HepG2 (cell line): ENCODE measurements around the gene CFI. TPM values are rescaled to one million over a fixed set of nuclear protein-coding genes. Genes with fewer than 3 reads are reported as not detected.

Experiments
- ATAC-seq: fragments of 200-7000 bp; cut with Tn5 transposase; 3 replicates; pipeline ENCODE4 v1.9.1; 2020; ENCODE audit warnings: mild to moderate bottlenecking, moderate library complexity
- BruUV-seq: library from RNA; stranded (reverse); fragments of 400-500 nt; replicated peaks from 2 replicates; lab custom pipeline; 2021; lab: Mats Ljungman, UMichigan
- CTCF ChIA-PET: fragments of 300-600 bp; formaldehyde crosslinking; extraction: SDS; loops from one replicate; lab custom pipeline; 2021; ENCODE audit warnings: low total read pairs, inconsistent platforms, low intra/inter-chr PET ratio; lab: Yijun Ruan, JAX
- POLR2A ChIA-PET: fragments of 350-600 bp; sonication (Branson Sonifier 250); formaldehyde crosslinking; loops from one replicate; lab custom pipeline; 2020; ENCODE audit warnings: antibody characterized with exemption, inconsistent platforms; lab: Yijun Ruan, JAX
- DNase-seq: peaks from one replicate; pipeline ENCODE4 v3.0.0-alpha.2; 2015; ENCODE audit warnings: low spot score
- FAIRE-seq: peaks from 3 replicates; lab custom pipeline; 2011; peaks lifted over from hg19 to GRCh38; lab: Jason Lieb, UNC
- H2AFZ ChIP-seq: one replicate; pipeline ENCODE4 v1.6.1; 2011; ENCODE audit warnings: low read length, inconsistent platforms
- H3K27ac ChIP-seq: fragments of 300-600 bp; 3 replicates; pipeline ENCODE4 v1.8.0; 2011; ENCODE audit warnings: mixed run types, mild to moderate bottlenecking, mixed read lengths, low read length, inconsistent platforms; ENCODE audit not compliant: insufficient read depth; ENCODE audit errors: extremely low read length
- H3K27me3 ChIP-seq, 2 experiments: fragments of 200-600 bp in 1 of 2; 2 replicates in 1 of 2; 3 replicates in 1 of 2; pipeline versions ENCODE4 v1.6.0 to v1.8.0; 2011; ENCODE audit warnings: low read length in 2 of 2, mild to moderate bottlenecking in 2 of 2, moderate library complexity in 2 of 2, inconsistent platforms in 1 of 2; ENCODE audit not compliant: insufficient read depth in 2 of 2, control insufficient read depth in 1 of 2
- H3K36me3 ChIP-seq, 2 experiments: fragments of 200-600 bp in 1 of 2; replicated peaks in 1 of 2; 2 replicates in 1 of 2; 3 replicates in 1 of 2; pipeline versions ENCODE4 v1.5.1 to v1.8.0; 2011; ENCODE audit warnings: low read length in 2 of 2, inconsistent platforms in 1 of 2; ENCODE audit not compliant: insufficient read depth in 2 of 2, control insufficient read depth in 1 of 2
- H3K4me1 ChIP-seq: 2 replicates; pipeline ENCODE4 v1.5.1; 2012; ENCODE audit warnings: low read length, inconsistent platforms; ENCODE audit not compliant: insufficient read depth
- H3K4me2 ChIP-seq: 2 replicates; pipeline ENCODE4 v1.6.0; 2011; ENCODE audit warnings: low read depth, low read length, inconsistent platforms
- H3K4me3 ChIP-seq, 3 experiments: fragments of 200-600 bp in 1 of 3; sonication (generic), shearing (Covaris generic) in 1 of 3; replicated peaks in 1 of 3; 2 replicates each; pipeline ENCODE4 v1.5.1; 2011 to 2016; ENCODE audit warnings: low read length in 3 of 3, inconsistent platforms in 2 of 3, low read depth in 2 of 3, mild to moderate bottlenecking in 2 of 3, control low read depth in 1 of 3, mixed read lengths in 1 of 3; ENCODE audit not compliant: insufficient read depth in 1 of 3
- H3K79me2 ChIP-seq: one replicate; pipeline ENCODE4 v1.6.1; 2011; ENCODE audit warnings: low read length, inconsistent platforms; ENCODE audit not compliant: insufficient read depth
- H3K9ac ChIP-seq: 2 replicates; pipeline ENCODE4 v1.6.0; 2011; ENCODE audit warnings: mild to moderate bottlenecking, low read depth, low read length, inconsistent platforms; ENCODE audit not compliant: insufficient read depth
- H3K9me3 ChIP-seq: 2 replicates; pipeline ENCODE4 v1.5.1; 2012; ENCODE audit warnings: mild to moderate bottlenecking, low read length
- H4K20me1 ChIP-seq: 2 replicates; pipeline ENCODE4 v1.6.0; 2011; ENCODE audit warnings: inconsistent platforms, mild to moderate bottlenecking, low read length, moderate library complexity; ENCODE audit not compliant: insufficient read depth
- KLF12 ChIP-seq: sonication (generic); formaldehyde crosslinking; IDR thresholded peaks from 2 replicates; pipeline ENCODE4 v1.4.0; 2020; ENCODE audit warnings: missing genetic modification reagents, borderline replicate concordance
- NFIC ChIP-seq: IDR thresholded peaks from 2 replicates; pipeline ENCODE4 v1.6.1; 2012; ENCODE audit warnings: mild to moderate bottlenecking, low read length, inconsistent platforms
- TAF1 ChIP-seq: sonication (generic); formaldehyde crosslinking; IDR thresholded peaks from 2 replicates; pipeline ENCODE4 v1.4.0; 2020; ENCODE audit warnings: missing genetic modification reagents
- ZBTB10 ChIP-seq: sonication (generic); formaldehyde crosslinking; IDR thresholded peaks from 2 replicates; pipeline ENCODE4 v1.4.0; 2020; ENCODE audit warnings: missing genetic modification reagents, borderline replicate concordance
- ZNF788 ChIP-seq: sonication (generic); formaldehyde crosslinking; IDR thresholded peaks from 2 replicates; pipeline ENCODE4 v1.5.0; 2020; ENCODE audit warnings: mild to moderate bottlenecking, missing genetic modification reagents, borderline replicate concordance
- WGBS: methylation state at CpG from one replicate; pipeline ENCODE4 v1.1.6; 2017; ENCODE audit warnings: low lambda C conversion rate; 5-methylcytosine and 5-hydroxymethylcytosine counted together
- in situ Hi-C: cut with HindIII; loops from 2 replicates; pipeline ENCODE4 v1.10.0; 2017; ENCODE audit warnings: low pct_unique_long_range_greater_than_20kb; ENCODE audit not compliant: extremely low pct_ligation_motif_present
- intact Hi-C: fragments of 100-400 bp; cut with micrococcal nuclease; formaldehyde crosslinking; loops from one replicate; pipeline ENCODE4 v1.10.0; 2022; ENCODE audit not compliant: unreplicated experiment
- polyA plus RNA-seq, 8 experiments: library from polyadenylated mRNA; depleted of rRNA in 3 of 8; stranded (reverse) in 7 of 8; unstranded in 1 of 8; fragments of >200 nt; fragmentation: Illumina TruSeq in 4 of 8; extraction: Trizol in 4 of 8; gene quantifications; 2 replicates each; pipeline versions ENCODE4 v1.2.1 to v1.2.3, GENCODE V29; 2011 to 2016; ENCODE audit warnings: low read depth in 4 of 8, missing spikeins in 1 of 8, mixed read lengths in 1 of 8; ENCODE audit not compliant: insufficient read depth in 1 of 8
- total RNA-seq, 5 experiments: library from RNA; depleted of rRNA; stranded (reverse); fragments of >200 nt; fragmentation: Illumina TruSeq; extraction: Trizol; gene quantifications; 2 replicates each; pipeline ENCODE4 v1.2.3, GENCODE V29; 2016; ENCODE audit warnings: low read depth in 1 of 5
- TF ChIP-seq, protein P1 (sequence below): sonication (generic); formaldehyde crosslinking; IDR thresholded peaks from 2 replicates; pipeline ENCODE4 v1.5.1; 2020; ENCODE audit warnings: mild to moderate bottlenecking, missing genetic modification reagents, borderline replicate concordance

The CFI gene
- total and polyA plus RNA-seq, 2 of the 13 experiments (the other 11 are each of a cell fraction or from before 2014, with no cell fraction given): 284 to 337 TPM

- Histone ChIP-seq H3K9ac (no peak overlapping the region), H3K27me3 (no peaks in the 10 kb centered on the region; a peak in 1 of 5 replicates), H3K4me1 (no peaks in the 10 kb centered on the region), H3K4me2 (no peak overlapping the region), H3K79me2 (no peaks in the 10 kb centered on the region), H4K20me1 (no peaks in the 10 kb centered on the region), H3K9me3 (no peaks in the 10 kb centered on the region), H3K4me3 (no peak overlapping the region), H3K36me3 (peaks cover 16 to 45% of the 10 kb centered on the region in 2 experiments), H3K27ac (no peak overlapping the region), H2AFZ (no peak overlapping the region)
- in situ Hi-C loops: no loop called here
- intact Hi-C loops: loop anchor here (5.0 kb wide), 1 partner anchor 69 kb away; the partner anchor contains the start of gene GAR1
- WGBS: 100% methylated on average over 1 of the region's 1 CpG
- CTCF ChIA-PET: no interaction called here
- no peak for DNase-seq
- POLR2A ChIA-PET: no interaction called here
- FAIRE-seq: no peak
- no TSS peak for BruUV-seq
- TF ChIP-seq KLF12 (CRISPR knock-in tag) (no peak), ZBTB10 (CRISPR knock-in tag) (no peak), TAF1 (no peak), NFIC (no peak), ZNF788 (CRISPR knock-in tag) (no peak)
- TF ChIP-seq, protein P1, sequence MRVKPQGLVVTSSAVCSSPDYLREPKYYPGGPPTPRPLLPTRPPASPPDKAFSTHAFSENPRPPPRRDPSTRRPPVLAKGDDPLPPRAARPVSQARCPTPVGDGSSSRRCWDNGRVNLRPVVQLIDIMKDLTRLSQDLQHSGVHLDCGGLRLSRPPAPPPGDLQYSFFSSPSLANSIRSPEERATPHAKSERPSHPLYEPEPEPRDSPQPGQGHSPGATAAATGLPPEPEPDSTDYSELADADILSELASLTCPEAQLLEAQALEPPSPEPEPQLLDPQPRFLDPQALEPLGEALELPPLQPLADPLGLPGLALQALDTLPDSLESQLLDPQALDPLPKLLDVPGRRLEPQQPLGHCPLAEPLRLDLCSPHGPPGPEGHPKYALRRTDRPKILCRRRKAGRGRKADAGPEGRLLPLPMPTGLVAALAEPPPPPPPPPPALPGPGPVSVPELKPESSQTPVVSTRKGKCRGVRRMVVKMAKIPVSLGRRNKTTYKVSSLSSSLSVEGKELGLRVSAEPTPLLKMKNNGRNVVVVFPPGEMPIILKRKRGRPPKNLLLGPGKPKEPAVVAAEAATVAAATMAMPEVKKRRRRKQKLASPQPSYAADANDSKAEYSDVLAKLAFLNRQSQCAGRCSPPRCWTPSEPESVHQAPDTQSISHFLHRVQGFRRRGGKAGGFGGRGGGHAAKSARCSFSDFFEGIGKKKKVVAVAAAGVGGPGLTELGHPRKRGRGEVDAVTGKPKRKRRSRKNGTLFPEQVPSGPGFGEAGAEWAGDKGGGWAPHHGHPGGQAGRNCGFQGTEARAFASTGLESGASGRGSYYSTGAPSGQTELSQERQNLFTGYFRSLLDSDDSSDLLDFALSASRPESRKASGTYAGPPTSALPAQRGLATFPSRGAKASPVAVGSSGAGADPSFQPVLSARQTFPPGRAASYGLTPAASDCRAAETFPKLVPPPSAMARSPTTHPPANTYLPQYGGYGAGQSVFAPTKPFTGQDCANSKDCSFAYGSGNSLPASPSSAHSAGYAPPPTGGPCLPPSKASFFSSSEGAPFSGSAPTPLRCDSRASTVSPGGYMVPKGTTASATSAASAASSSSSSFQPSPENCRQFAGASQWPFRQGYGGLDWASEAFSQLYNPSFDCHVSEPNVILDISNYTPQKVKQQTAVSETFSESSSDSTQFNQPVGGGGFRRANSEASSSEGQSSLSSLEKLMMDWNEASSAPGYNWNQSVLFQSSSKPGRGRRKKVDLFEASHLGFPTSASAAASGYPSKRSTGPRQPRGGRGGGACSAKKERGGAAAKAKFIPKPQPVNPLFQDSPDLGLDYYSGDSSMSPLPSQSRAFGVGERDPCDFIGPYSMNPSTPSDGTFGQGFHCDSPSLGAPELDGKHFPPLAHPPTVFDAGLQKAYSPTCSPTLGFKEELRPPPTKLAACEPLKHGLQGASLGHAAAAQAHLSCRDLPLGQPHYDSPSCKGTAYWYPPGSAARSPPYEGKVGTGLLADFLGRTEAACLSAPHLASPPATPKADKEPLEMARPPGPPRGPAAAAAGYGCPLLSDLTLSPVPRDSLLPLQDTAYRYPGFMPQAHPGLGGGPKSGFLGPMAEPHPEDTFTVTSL (CRISPR knock-in tag): no peak
- ATAC-seq: no peak
Measured at GRCh38 chr4:109748114-109748513, 53.7 kb downstream of the CFI start.
